VCaP (cell line): ENCODE measurements around the gene NGEF.

Experiments used
- H3K27ac ChIP-seq: fragments of 450-650 bp; 2 replicates; pipeline ENCODE4 v1.5.1; 2017
- CTCF ChIP-seq: fragments of 450-650 bp; conservative IDR thresholded peaks from 2 replicates; pipeline ENCODE4 v1.5.1; 2017; ENCODE audit warnings: mild to moderate bottlenecking, moderate library complexity

NGEF gene

GRCh38 chr2:233015019-233015645 is 2.1 kb upstream of the NGEF start:
- no peak overlapping the region for H3K27ac ChIP-seq
- no peak for TF ChIP-seq CTCF

DNA sequence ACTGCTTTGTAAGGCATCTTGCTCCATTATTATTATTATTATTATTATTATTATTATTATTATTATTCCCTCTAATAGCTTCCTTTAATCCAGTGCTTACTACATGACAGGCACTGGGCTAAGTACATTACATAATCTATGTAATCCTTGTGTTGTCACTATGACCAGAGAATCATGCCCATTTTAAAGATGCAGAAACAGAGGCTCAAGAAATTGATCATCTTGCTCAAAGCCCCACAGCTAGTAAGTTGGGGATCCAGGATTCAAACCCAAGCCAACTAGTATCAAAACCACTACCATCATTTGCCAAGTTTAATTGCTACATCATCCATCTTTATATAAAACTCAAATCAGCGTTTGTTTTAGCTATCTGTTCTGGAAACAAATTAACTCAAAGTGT is 594 bp upstream of the NGEF start:
- no peak overlapping the region for H3K27ac ChIP-seq
- no peak for TF ChIP-seq CTCF

DNA sequence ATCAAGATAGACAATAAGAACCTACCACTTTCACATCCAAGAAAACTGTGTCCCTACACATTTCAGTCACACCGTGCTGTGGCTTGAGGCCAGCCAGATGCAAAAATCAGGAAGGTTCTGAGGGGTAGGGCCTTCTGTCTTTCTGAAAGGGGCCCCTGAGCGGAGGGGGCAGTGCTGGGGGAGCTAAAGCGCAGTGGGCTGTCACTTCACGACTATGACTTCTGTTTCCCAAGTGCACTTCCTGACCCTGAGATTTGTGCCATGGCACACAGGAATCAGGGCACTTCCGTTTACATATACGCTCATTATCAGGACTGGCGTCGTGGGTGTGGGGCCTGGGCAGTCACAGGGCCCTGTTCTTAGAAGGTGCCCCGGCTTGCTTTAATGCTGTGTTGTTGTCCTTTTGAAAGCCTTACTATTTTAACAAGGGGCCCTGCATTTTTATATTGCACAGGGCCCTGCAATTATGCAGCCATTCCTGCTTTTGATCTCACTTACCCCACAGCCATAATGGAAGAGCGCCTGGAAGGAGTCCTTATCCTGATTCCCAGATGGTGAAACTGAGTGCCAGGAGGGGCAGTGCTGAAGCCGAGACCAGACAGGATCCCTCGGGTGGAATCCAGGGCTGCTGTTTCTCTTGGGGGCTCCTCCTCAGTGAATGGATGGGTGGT is 620 bp downstream of the NGEF start:
- no peak for TF ChIP-seq CTCF

GRCh38 chr2:233011702-233012131 is 1.3 kb downstream of the NGEF start:
- TF ChIP-seq CTCF = no peak
- no peak overlapping the region for H3K27ac ChIP-seq

More for the DNA sequence above, 620 bp downstream of the NGEF start:
- no peak overlapping the region for H3K27ac ChIP-seq

DNA sequence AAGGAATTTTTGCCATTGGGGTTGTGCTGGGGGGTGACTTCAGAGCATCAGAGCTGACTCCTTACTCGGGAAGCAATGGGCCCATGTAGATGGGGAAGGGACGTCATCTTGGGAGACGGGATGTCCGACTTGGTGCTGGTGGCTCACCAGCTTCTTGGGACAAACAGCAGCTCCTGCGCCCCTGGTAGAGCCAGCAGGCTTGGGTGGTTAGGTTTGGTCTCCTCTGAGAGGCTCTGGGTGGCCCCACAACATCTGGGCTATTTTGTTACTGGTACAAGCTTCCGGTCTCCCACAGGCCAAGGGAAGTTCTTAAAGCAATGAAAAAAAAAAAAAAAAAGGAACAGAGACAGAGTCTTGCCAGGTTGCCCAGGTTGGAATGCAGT is 1.8 kb downstream of the NGEF start:
- no peak overlapping the region for H3K27ac ChIP-seq
- no peak for TF ChIP-seq CTCF

GRCh38 chr2:233010569-233011267 is 2.3 kb downstream of the NGEF start:
- H3K27ac ChIP-seq = no peak overlapping the region
- TF ChIP-seq CTCF = no peak

GRCh38 chr2:233009661-233010060 is 3.4 kb downstream of the NGEF start:
- H3K27ac ChIP-seq = no peak overlapping the region
- no peak for TF ChIP-seq CTCF
